Measurements from ENCODE around the gene TSPAN5. TPM values are rescaled to one million over a fixed set of nuclear protein-coding genes. Genes with fewer than 3 reads are reported as not detected.

Gene TSPAN5
- total and polyA plus RNA-seq, 11 donors, result 1.0 to 10.2 (median 5.6) TPM

- no peak overlapping the region for H3K27ac ChIP-seq
- no peaks in the 10 kb centered on the region for H3K4me1 ChIP-seq
- intact Hi-C loops (cut with DNase I), result no loop called here
- H3K4me3 ChIP-seq, result no peak overlapping the region
- TF ChIP-seq POLR2A (IDR thresholded peaks at IDR 0.05), result no peak
- TF ChIP-seq, protein P1, sequence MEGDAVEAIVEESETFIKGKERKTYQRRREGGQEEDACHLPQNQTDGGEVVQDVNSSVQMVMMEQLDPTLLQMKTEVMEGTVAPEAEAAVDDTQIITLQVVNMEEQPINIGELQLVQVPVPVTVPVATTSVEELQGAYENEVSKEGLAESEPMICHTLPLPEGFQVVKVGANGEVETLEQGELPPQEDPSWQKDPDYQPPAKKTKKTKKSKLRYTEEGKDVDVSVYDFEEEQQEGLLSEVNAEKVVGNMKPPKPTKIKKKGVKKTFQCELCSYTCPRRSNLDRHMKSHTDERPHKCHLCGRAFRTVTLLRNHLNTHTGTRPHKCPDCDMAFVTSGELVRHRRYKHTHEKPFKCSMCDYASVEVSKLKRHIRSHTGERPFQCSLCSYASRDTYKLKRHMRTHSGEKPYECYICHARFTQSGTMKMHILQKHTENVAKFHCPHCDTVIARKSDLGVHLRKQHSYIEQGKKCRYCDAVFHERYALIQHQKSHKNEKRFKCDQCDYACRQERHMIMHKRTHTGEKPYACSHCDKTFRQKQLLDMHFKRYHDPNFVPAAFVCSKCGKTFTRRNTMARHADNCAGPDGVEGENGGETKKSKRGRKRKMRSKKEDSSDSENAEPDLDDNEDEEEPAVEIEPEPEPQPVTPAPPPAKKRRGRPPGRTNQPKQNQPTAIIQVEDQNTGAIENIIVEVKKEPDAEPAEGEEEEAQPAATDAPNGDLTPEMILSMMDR (IDR thresholded peaks at IDR 0.05), result no peak
- H3K27me3 ChIP-seq, result no peaks in the 10 kb centered on the region
- no peaks in the 10 kb centered on the region for H3K36me3 ChIP-seq
- H3K9me3 ChIP-seq, result no peaks in the 10 kb centered on the region
- no peak for DNase-seq
- WGBS, 4 donors, result 73 to 79% (median 76%) methylated on average over 4 of the region's 4 CpGs
- no peak for ATAC-seq
Measured at GRCh38 chr4:98669577-98669976, 11.2 kb upstream of the TSPAN5 start.

DNA sequence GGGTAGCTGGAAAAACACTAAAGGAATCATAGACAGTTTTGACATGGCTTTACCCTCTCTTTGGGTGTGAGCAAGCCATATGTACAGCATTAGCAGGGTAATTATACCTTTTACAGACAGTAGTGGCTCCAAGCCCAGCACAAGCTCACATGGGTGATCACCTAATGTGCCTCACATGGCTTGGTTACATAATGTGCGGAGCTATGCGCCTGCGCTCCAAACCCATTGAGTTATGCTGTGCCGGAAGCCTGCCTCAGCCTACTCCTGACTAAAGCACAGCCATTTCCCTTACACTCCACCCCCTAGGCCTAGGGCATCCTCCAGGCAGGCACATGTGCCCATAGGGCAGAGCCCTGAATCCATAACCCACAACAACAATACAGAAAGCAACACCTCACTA, 6.5 kb upstream of the TSPAN5 start:
- WGBS, 4 donors, result 94 to 100% (median 99%) methylated on average over 4 of the region's 4 CpGs
- TF ChIP-seq, protein P1 (IDR thresholded peaks at IDR 0.05), result no peak
- TF ChIP-seq POLR2A (IDR thresholded peaks at IDR 0.05), result no peak
- intact Hi-C loops (cut with DNase I), result no loop called here
- no peak for DNase-seq
- Histone ChIP-seq H3K9me3 (no peaks in the 10 kb centered on the region), H3K36me3 (no peaks in the 10 kb centered on the region), H3K4me3 (no peak overlapping the region), H3K27ac (no peak overlapping the region), H3K27me3 (no peaks in the 10 kb centered on the region), H3K4me1 (peaks cover 0 to 18% (median 1%) of the 10 kb centered on the region in 12 donors)
- no peak for ATAC-seq

- peak in 3 of 5 donors; percentile 23 to 55 (median 31) for DNase-seq
- WGBS, 4 donors, result 64 to 75% (median 69%) methylated on average over 9 to 10 of the region's 10 CpGs
- intact Hi-C loops (cut with DNase I), result no loop called here
Measured at GRCh38 chr4:98663226-98664006, 5.0 kb upstream of the TSPAN5 start.

DNA sequence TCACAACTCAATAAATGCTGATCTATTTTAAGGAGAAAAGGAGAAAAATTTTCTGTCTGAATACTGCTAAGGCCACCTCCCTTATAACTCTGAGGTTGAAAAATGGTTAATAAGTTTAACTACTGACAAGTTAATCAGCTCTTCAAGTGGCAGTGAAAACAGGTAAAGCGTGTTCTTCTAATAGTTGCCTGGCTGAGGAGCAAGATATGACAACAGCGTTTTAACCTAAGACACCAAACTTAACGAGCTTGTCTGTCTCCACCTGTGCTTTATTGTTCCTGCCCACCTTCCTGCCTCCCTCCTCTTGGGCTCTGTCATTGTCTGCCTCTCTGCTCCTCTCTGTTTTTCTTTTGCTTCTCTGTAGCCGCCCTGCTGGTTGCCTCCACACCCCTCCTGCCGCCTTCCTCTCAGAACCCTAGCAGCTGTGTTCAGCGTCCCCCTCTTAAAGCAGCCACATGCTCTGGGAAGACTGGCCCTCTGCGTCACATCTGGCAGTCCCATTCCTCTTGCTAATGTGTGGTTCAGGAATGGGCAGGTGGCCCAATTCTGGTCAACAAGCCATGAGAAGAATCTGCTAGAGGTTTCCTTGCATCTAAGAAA, 4.3 kb upstream of the TSPAN5 start:
- no peak overlapping the region for H3K4me3 ChIP-seq
- DNase-seq (no peak), ATAC-seq (no peak)
- peak overlapping the region in 1 of 12 donors; percentile 80 for H3K27ac ChIP-seq
- H3K27me3 ChIP-seq, result peaks cover 0 to 4% (median 0%) of the 10 kb centered on the region in 9 donors
- WGBS, 4 donors, result 65 to 79% (median 70%) methylated on average over 7 of the region's 7 CpGs
- intact Hi-C loops (cut with DNase I), result no loop called here
- no peaks in the 10 kb centered on the region for H3K9me3 ChIP-seq
- TF ChIP-seq, protein P1 (IDR thresholded peaks at IDR 0.05), result no peak
- TF ChIP-seq POLR2A (IDR thresholded peaks at IDR 0.05), result no peak
- peaks cover 0 to 32% (median 8%) of the 10 kb centered on the region in 12 donors for H3K4me1 ChIP-seq
- no peaks in the 10 kb centered on the region for H3K36me3 ChIP-seq

More at GRCh38 chr4:98663226-98664006, 5.0 kb upstream of the TSPAN5 start:
- Histone ChIP-seq H3K4me1 (peaks cover 0 to 31% (median 7%) of the 10 kb centered on the region in 12 donors), H3K36me3 (no peaks in the 10 kb centered on the region), H3K9me3 (no peaks in the 10 kb centered on the region), H3K4me3 (no peak overlapping the region), H3K27ac (peak overlapping the region in 2 of 12 donors; percentile 17 to 80), H3K27me3 (peaks cover 0 to 4% (median 0%) of the 10 kb centered on the region in 9 donors)
- peak in 1 of 4 donors; percentile 28 for ATAC-seq
- TF ChIP-seq, protein P1 (IDR thresholded peaks at IDR 0.05), result no peak
- TF ChIP-seq POLR2A (IDR thresholded peaks at IDR 0.05), result no peak

Measured in heart left ventricle (tissue), 16 donors.